H1 (cell line): ENCODE data around the gene ARHGAP21. TPM values are rescaled to one million over a fixed set of nuclear protein-coding genes. Genes with fewer than 3 reads are reported as not detected.

Source experiments
- ATF2 ChIP-seq: IDR thresholded peaks from 2 replicates; pipeline ENCODE4 v1.6.1; 2012; ENCODE audit warnings: low read length, inconsistent platforms
- CHD7 ChIP-seq: fragments of 300-600 bp; sonication (generic); IDR thresholded peaks from 2 replicates; pipeline ENCODE4 v1.7.1; 2012; ENCODE audit warnings: low read length, moderate library complexity, mild to moderate bottlenecking, inconsistent platforms; ENCODE audit not compliant: insufficient replicate concordance
- CREB1 ChIP-seq: IDR thresholded peaks from 2 replicates; pipeline ENCODE4 v1.6.1; 2012; ENCODE audit warnings: inconsistent platforms
- CTCF ChIP-seq, 3 experiments: IDR thresholded peaks; 1 replicate in 2 of 3; 2 replicates in 1 of 3; pipeline versions ENCODE4 v1.5.1 to v1.6.1; 2011; ENCODE audit warnings: low read length in 3 of 3, mild to moderate bottlenecking in 3 of 3, inconsistent platforms in 2 of 3, low read depth in 1 of 3, moderate library complexity in 1 of 3; ENCODE audit not compliant: insufficient read depth in 1 of 3; ENCODE audit errors: control extremely low read depth in 1 of 3
- EGR1 ChIP-seq: IDR thresholded peaks from 2 replicates; pipeline ENCODE4 v1.6.1; 2011; ENCODE audit warnings: low read depth, low read length, borderline replicate concordance
- POLR2AphosphoS5 ChIP-seq: IDR thresholded peaks from 2 replicates; pipeline ENCODE4 v1.6.1; 2011; ENCODE audit warnings: low read depth, low read length
- SP1 ChIP-seq: IDR thresholded peaks from 2 replicates; pipeline ENCODE4 v1.6.1; 2011; ENCODE audit warnings: low read depth, low read length
- polyA plus RNA-seq, 7 experiments: library from polyadenylated mRNA; depleted of rRNA in 3 of 7; stranded (reverse) in 5 of 7; unstranded in 2 of 7; fragments of >200 nt in 5 of 7; fragments of 200-250 nt in 2 of 7; gene quantifications; 1 replicate in 5 of 7; 2 replicates in 1 of 7; 4 replicates in 1 of 7; pipeline versions ENCODE4 v1.2.1 to v1.2.3, GENCODE V29; 2011 to 2013; ENCODE audit warnings: missing spikeins in 2 of 7, mixed read lengths in 2 of 7
- total RNA-seq: library from RNA; stranded (reverse); fragmentation: NEBNext Ultra II Directional; extraction: Animal tissue kit (Norgen Biotek cat#: 25700); gene quantifications from 2 replicates; pipeline ENCODE4 v1.2.1, GENCODE V29; 2021

ARHGAP21 gene
- total and polyA plus RNA-seq, 2 of the 8 experiments (the other 6 are each of a cell fraction or from before 2014, with no cell fraction given), result 14.4 to 35.3 TPM

DNA sequence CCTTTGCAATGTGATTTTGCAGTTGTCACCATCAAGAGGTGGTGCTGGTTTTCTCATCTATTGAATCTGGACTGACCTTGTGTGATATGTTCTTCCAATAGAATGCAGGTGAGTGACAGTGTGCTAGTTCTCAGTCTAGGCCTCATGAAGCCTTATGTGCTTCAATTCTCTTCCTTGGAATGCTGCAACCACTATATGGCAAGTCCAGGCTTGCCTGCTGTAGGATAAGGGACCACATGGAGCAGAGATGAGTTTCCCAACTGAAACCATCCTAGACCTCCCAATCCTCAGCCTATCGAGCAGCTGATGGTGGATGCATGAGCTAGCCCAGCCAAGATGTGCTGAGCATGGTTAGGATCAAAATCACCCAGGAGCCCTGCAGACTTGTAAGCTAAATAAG lies 32.6 kb upstream of the ARHGAP21 start (continued):
- TF ChIP-seq CHD7, result no peak
- no peak for TF ChIP-seq EGR1
- TF ChIP-seq ATF2, result no peak
- TF ChIP-seq CREB1, result no peak
- TF ChIP-seq POLR2AphosphoS5, result no peak
- no peak for TF ChIP-seq CTCF (IDR thresholded peaks at IDR 0.05; ENCODE audit: control extremely low read depth in 1 of 3, insufficient read depth in 1 of 3, low read depth in 1 of 3, low read length in 3 of 3)
- TF ChIP-seq SP1, result no peak
